ENCODE measurements around the gene CRB3.

Gene CRB3

DNA sequence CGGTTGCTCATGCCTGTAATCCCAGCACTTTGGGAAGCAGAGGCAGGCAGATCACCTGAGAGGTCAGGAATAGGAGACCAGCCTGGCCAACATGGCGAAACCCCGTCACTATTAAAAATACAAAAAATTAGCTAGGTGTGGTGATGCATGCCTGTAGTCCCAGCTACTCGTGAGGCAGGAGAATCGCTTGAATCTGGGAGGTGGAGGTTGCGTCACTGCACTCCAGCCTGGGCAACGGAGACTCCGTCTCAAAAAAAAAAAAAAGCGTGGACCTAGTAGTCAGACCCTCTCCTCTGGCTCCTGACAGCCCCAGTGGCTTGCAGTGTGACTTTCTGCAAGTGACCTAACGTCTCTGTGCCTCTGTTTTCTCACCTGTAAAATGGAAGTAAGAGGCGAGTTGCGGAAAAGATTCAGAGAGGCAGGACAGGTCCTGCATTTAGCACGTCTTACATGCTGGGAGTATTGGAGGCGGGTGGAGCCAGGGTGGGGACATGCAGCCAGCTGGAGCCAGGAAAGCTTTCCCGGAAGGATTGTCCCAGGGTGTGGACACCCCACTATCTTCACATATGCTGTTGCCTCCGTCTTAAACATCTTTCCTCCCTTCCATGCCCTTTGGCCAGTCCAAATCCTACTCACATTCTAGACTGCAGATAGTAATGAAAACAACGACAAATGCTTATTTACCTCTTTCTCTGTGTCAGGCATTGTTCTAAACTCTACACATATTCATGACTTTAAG is 35.1 kb downstream of the CRB3 start:
- Histone ChIP-seq H3K9ac (ENCODE audit: low read length) (no peak overlapping the region), H4K20me1 (ENCODE audit: insufficient read depth, low read length) (no peaks in the 10 kb centered on the region), H3K36me3 (replicated peaks; ENCODE audit: insufficient read depth, low read length) (no peaks in the 10 kb centered on the region), H3K4me3 (ENCODE audit: low read length) (no peak overlapping the region), H3K4me2 (ENCODE audit: low read depth, low read length) (no peak overlapping the region), H3K9me3 (replicated peaks; ENCODE audit: insufficient read depth, low read length) (no peaks in the 10 kb centered on the region), H3F3A (ENCODE audit: insufficient read depth, low read length) (no peaks in the 10 kb centered on the region), H3K79me2 (ENCODE audit: low read length) (no peaks in the 10 kb centered on the region), H3K27me3 (replicated peaks; ENCODE audit: insufficient read depth, low read length) (peaks cover 57% of the 10 kb centered on the region), H2AFZ (ENCODE audit: low read length) (no peak overlapping the region), H3K27ac (ENCODE audit: low read length) (no peak overlapping the region), H3K9me2 (replicated peaks; ENCODE audit: insufficient read depth, low read length) (no peaks in the 10 kb centered on the region), H3K4me1 (ENCODE audit: low read length) (peaks cover 5% of the 10 kb centered on the region; the same call in 1 of the 2 replicates)
- DNase-seq: no peak
- TF ChIP-seq EZH2phosphoT487 (IDR thresholded peaks at IDR 0.05; ENCODE audit: low read length) (no peak), EZH2 (optimal IDR thresholded peaks at IDR 0.05; ENCODE audit: low read depth, low read length) (no peak), CTCF (IDR thresholded peaks at IDR 0.05; ENCODE audit: low read length) (no peak)

GRCh38 chr19:6500837-6501739 is 37.0 kb downstream of the CRB3 start:
- H3K27ac ChIP-seq (ENCODE audit: low read length): no peak overlapping the region
- H3F3A ChIP-seq (ENCODE audit: insufficient read depth, low read length): no peaks in the 10 kb centered on the region; the same call in 1 of the 2 replicates
- H3K9me3 ChIP-seq (replicated peaks; ENCODE audit: insufficient read depth, low read length): no peaks in the 10 kb centered on the region
- no peaks in the 10 kb centered on the region for H3K9me2 ChIP-seq (replicated peaks; ENCODE audit: insufficient read depth, low read length)
- H3K36me3 ChIP-seq (replicated peaks; ENCODE audit: insufficient read depth, low read length): no peaks in the 10 kb centered on the region
- no peak for DNase-seq
- no peak for TF ChIP-seq CTCF (IDR thresholded peaks at IDR 0.05; ENCODE audit: low read length)
- no peak for TF ChIP-seq EZH2 (optimal IDR thresholded peaks at IDR 0.05; ENCODE audit: low read depth, low read length)
- no peak for TF ChIP-seq EZH2phosphoT487 (IDR thresholded peaks at IDR 0.05; ENCODE audit: low read length)
- peaks cover 5% of the 10 kb centered on the region; the same call in 1 of the 2 replicates for H3K4me1 ChIP-seq (ENCODE audit: low read length)
- no peak overlapping the region for H2AFZ ChIP-seq (ENCODE audit: low read length)
- H3K9ac ChIP-seq (ENCODE audit: low read length): no peak overlapping the region
- H3K79me2 ChIP-seq (ENCODE audit: low read length): no peaks in the 10 kb centered on the region
- H3K4me2 ChIP-seq (ENCODE audit: low read depth, low read length): peak overlapping the region; percentile 89
- peaks cover 52% of the 10 kb centered on the region for H3K27me3 ChIP-seq (replicated peaks; ENCODE audit: insufficient read depth, low read length)
- no peak overlapping the region for H3K4me3 ChIP-seq (ENCODE audit: low read length)
- H4K20me1 ChIP-seq (ENCODE audit: insufficient read depth, low read length): no peaks in the 10 kb centered on the region

DNA sequence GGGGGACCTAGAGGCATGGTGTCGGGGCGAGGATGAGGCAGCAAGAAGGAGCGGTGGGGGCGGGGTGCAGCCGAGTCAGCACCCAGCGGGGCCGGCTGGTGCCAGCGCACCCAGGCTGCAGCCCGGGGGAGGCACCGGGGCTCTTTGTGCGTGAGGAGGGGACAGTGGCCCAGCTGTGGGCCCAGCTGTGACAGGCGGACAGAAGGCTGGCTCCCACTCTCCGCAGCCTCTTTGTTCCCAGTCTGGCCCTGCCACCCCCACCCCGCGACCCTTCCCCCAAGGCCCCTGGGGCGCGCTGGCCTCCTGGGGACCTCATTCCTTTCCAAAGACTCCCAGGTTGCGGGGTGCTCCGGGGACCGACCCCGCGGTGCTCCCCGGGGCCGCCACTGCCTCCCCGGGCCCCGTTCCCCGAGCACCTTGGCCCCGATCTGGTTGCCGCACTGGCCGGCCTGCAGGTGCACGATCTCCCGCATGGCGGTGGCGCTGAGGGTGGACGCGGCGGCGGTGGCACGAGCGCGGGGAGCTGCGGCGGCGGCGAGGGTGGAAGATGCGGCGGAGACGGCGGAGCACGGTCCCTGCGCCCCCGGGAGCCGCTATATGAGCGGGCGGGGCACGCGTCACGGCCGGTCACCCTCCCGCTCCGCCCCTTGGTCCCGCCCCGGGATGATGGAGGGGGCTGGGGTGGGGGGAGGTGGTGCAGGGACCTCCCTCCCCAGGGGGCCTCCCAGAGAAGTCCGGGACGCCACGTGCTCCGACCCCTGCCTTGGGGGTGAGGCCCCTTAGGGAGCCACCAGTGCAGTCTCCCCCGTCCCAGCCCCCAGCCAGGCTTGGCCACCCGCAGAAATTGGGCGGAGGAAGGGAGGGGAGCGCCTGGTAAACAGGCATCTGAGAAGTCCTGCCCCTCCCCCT is 37.9 kb downstream of the CRB3 start, which contains the start of gene TUBB4A:
TSS of gene TUBB4A (minus strand) at position 570 of the 909 bp plus-strand sequence. CDS start at position 473, 97 bp downstream.
- TF ChIP-seq EZH2phosphoT487 (IDR thresholded peaks at IDR 0.05; ENCODE audit: low read length): no peak
- 0 out of 2 replicates have a peak, but pooled peaks have one; percentile 10 for TF ChIP-seq CTCF (IDR thresholded peaks at IDR 0.05; ENCODE audit: low read length)
- H3K4me2 ChIP-seq (ENCODE audit: low read depth, low read length): peak within 1 kb of the TSS; percentile 89
- peaks cover 5% of the 10 kb centered on the region; the same call in 1 of the 2 replicates for H3K4me1 ChIP-seq (ENCODE audit: low read length)
- peaks cover 52% of the 10 kb centered on the region for H3K27me3 ChIP-seq (replicated peaks; ENCODE audit: insufficient read depth, low read length)
- H3K9me3 ChIP-seq (replicated peaks; ENCODE audit: insufficient read depth, low read length): no peaks in the 10 kb centered on the region
- H3K79me2 ChIP-seq (ENCODE audit: low read length): no peaks in the 10 kb centered on the region
- peak within 1 kb of the TSS; percentile 22; the same call in 1 of the 2 replicates for H3K9ac ChIP-seq (ENCODE audit: low read length)
- H2AFZ ChIP-seq (ENCODE audit: low read length): peak within 1 kb of the TSS; percentile 83
- no peaks in the 10 kb centered on the region for H3K9me2 ChIP-seq (replicated peaks; ENCODE audit: insufficient read depth, low read length)
- H3F3A ChIP-seq (ENCODE audit: insufficient read depth, low read length): no peaks in the 10 kb centered on the region; the same call in 1 of the 2 replicates
- no peak within 1 kb of the TSS for H3K27ac ChIP-seq (ENCODE audit: low read length)
- DNase-seq: no peak
- no peaks in the 10 kb centered on the region for H3K36me3 ChIP-seq (replicated peaks; ENCODE audit: insufficient read depth, low read length)
- H3K4me3 ChIP-seq (ENCODE audit: low read length): peak within 1 kb of the TSS; percentile 52
- H4K20me1 ChIP-seq (ENCODE audit: insufficient read depth, low read length): no peaks in the 10 kb centered on the region

Data from MM.1S (cell line).